HG02840 (cell line): ENCODE data around the gene MYOT.
"Not testable (repeated sequence)": the region's sequence is repeated elsewhere in the genome, so short reads cannot be mapped to it uniquely, and the experiment has no call there.

ENCODE experiments used
- ATAC-seq: cut with Tn5 transposase; IDR thresholded peaks from one replicate; pipeline ENCODE4 v1.9.1; 2021; ENCODE audit warnings: mild to moderate bottlenecking, moderate library complexity, moderate number of reproducible peaks; ENCODE audit not compliant: unreplicated experiment, low FRiP score

Gene MYOT

DNA sequence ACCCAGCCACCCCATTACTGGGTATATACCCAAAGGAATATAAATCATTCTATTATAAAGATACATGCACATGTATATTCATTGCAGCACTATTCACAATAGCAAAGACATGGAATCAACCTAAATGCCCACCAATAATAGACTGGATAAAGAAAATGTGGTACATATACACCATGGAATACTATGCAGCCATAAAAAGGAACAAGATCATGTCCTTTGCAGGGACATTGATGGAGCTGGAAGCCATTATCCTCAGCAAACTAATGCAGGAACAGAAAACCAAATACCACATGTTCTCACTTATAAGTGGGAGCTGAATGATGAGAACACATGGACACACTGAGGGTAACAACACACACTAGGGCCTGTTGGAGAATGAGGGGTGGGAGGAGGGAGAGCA is 14.5 kb upstream of the MYOT start:
- ATAC-seq: not testable (repeated sequence)

DNA sequence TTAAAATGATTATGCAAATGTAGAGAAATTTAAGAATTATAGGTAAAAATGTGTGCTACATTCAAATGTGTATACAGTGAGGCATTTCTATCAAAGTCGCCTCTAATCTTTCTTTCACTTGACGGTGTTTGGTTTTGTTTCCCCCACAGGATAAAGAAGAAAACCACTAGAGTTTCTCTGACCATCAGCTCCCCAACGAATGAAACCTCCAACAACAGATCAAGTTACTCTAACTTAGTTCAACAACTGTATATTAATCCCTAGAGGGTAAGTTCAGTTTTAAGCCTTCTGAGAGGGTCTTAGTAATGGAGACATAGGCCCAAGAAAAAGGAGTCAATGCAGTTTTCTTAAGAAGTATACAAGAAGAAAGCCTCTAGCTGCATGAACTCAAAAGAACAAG is 11.5 kb upstream of the MYOT start:
- ATAC-seq: no peak

DNA sequence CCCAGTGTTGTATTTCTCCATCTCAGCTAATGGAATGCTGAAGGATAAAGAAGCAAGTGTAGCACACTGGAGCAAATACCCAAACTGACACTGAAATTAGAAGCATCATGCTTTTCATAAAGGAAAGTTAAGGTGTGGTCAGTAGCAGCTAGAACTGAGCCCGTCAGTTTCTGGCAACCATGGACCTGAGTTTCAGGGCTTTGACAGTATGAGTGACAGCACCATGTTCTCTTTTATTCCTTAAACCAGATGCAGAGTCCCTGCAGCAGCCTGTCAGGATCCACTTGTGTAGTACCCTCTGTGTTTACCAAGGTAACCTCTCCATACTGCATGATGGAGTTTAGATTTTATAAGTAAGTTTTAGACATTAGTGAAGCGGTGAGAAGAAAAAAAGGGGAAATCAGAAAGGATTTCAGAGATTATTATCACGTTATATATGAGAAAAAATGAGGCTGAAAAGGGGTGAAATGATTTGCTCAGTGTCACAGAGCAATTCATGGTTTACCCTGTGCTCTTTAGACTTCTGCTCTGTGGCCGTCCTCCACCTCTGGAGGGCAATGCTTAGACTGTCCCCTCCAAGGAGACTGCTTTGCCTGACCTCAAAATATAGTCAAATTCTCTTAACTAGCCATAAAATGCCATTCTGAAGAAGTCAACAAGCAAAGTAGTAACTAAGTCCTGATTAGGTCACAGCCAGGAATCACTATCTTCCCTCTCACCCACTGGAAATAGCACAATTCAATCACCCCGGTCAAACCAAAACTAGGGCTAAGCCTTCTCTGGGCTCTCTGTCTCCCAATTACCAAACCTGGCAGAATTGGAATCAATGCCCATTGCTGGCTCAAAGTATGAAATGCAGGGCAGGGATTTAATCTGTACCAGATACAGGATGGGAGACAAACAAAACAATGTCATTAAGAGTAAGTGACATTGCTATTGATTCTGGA is 10.5 kb upstream of the MYOT start:
- ATAC-seq: no peak

DNA sequence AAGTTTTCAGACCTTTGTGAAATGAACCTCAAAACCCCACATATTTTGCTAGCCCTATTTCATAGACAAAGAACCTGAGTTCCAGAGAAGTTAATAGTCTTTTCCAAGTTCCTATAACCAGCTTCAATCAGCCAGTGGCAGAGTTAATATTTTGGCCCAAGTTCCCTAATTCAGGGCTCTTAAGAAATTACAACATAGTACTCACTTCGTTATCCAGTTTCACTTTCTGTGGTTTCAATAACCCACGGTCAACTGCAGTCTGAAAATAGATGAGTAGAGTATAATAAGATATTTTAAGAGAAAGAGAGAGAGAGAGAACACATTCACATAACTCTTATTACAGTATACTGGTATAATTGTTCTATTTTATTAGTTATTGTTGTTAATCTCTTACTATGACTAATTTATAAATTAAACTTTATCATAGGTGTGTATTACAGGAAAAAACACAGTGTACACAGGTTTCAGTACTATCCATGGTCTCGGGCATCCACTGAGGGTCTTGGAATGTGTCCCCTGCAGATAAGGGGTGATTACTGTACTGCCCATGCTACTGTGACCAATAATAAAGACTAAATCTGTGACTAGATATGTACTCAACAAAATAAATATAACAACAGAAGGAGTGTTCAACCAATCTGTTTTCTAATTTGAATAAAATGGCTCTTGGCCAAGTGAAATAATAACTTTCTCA is 9.3 kb upstream of the MYOT start:
- no peak for ATAC-seq

DNA sequence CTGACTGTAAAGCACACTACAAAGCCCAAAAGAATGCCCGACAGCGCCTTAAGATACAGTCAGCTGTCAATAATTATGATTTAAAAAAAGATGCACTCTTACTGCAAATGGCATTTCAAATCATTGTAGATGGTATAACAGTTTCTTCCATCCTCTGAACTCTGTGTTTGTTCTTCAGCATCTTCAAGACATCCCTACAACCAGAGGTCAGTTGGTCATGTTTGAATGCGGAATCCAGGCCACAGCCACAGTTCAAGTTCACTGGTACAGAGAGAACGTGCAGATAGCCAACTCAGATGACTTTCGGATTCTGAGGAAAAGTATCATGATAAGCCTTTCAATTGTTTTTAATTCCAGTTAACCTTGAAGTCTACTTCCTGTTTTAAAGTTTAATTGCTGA is 8.7 kb upstream of the MYOT start:
- no peak for ATAC-seq

DNA sequence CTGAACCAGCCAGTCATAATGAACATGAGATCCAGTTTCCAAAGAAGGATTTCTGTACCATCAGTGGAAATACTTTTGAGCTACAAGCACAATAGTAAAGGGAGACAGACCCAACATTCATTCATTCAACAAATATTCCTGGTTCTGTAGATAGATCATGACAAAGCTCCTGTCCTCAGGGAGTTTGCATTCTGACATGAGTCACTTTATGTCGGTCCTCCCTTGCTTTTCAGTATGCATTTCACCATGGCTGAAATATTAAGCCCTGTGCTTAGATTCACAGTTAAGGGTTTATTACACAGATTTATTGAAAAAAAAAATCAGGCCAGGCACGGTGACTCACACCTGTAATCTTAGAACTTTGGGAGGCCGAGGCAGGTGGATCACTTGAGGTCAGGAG is 5.4 kb upstream of the MYOT start:
- ATAC-seq: no peak

DNA sequence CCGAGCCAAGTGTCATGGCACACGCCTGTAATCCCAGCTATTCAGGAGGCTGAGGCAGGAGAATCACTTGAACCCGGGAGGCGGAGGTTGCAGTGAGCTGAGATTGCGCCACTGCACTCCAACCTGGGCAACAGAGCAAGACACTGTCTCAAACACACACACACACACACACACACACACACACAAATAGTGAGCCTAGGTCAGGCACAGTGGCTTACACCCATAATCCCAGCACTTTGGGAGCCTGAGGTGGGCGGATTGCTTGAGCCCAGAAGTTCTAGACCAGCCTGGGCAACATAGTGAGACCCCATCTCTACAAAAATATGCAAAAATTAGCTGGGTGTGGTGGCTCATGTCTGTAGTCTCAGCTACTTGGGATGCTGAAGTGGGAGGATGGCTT is 4.0 kb upstream of the MYOT start:
- ATAC-seq: not testable (repeated sequence)

DNA sequence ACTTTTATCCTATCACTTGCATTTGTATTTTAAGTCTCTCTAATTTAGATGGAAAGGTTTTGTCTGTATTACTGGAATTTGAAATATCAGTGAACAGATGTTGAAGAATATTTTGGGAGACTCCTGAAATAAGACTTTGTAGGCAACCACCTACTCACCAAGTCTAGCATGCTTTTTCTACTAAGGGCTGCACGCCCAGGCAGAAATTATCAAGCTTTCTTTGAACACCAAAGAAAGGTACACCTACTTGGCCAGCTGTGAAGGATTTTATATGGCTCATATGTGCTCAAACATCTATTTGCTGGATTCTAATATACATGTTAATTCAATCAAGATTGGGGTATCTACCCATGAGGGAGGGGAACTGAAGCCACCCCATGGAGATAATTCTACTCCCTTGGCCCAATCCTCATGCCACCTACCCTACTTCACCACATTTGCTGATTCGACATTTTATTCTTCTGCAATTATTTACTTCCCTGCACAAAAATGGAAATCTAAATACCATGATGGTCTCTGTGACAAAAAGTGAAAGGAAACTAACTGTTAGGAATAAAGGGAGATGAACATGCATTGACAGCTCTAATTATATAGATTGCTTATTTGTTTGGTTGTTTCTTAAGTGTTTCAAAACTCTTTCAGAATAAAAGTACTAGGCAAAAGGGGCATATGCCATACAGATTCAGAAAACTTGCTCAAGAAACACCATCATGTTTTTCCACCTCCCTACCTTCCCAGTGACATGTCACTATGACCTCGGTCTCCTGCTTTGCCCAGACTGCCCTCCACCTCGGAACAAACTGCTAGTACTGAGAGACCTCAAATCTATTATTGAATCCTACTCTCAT is 895 bp upstream of the MYOT start:
- ATAC-seq: no peak

DNA sequence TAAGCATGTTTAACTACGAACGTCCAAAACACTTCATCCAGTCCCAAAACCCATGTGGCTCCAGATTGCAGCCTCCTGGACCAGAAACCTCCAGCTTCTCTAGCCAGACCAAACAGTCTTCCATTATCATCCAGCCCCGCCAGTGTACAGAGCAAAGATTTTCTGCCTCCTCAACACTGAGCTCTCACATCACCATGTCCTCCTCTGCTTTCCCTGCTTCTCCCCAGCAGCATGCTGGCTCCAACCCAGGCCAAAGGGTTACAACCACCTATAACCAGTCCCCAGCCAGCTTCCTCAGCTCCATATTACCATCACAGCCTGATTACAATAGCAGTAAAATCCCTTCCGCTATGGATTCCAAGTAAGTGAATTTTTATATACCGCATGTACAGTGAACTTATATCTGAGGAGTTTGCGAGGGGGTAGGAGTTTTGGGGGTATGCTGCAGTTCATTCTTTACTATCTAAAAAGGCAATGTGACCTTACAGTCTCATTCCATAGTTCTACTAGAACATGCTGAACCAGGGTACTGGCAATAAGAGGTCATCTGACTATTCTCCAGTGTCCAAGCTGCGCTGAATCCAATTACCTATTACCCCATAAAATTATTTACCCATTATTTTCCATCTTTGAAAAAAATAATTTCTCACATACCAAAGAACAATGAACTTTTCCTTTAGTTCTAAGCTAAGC is 3.1 kb downstream of the MYOT start:
- no peak for ATAC-seq

DNA sequence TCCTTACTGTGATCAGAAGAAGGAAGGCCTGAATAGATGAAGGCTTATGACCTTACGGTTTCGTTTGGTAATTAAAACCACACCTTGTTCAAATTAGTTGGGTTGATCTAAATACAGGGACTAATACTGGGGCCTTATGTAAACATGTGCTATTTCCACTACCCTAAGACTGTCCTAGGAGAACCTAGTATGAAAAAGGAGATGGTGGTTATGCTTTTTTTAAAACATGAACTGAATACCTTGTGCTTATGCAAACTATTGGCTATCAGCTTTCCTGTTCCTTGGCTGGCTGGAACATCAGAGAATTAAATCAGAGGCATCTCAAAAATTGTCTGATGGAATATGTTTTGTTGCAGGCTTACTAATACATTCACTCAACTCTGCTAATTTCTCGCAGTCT is 3.9 kb downstream of the MYOT start:
- ATAC-seq: no peak

DNA sequence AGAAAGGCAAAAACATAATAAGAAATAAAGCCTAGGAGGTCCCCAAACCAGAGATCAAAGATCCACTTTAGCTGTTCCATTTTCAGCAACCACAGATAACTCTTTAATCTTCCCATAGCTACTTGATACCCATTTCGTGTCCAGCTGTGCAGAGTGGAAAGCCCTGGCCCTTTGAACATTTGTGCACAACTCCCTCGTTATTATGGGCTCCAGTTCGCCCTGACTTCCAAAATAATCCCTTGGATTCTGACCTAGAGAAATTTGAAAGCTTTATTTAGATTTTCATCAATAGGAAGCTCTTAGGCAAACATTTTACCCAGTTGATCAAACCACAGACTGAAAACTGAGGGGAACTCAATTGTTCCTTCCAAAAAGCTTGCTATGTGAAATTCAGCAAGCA is 4.8 kb downstream of the MYOT start:
- no peak for ATAC-seq

DNA sequence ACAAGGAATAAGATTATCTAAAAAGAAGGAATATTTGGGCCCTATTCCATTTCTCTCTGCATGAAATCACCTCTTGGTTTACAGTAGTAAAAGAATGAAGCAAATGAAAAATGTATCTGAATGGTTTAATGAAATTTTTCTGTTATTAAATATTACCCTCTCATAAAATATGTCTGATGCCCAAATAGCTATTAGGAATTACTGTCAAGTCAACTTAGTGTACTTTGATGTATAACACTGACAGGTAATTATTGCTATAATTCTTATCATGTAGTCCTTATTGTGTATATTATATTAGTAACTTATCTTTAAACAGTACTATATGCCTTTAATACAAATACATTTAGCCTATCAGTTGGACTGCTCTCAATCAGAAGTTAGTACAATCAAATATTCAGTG is 8.4 kb downstream of the MYOT start:
- no peak for ATAC-seq

DNA sequence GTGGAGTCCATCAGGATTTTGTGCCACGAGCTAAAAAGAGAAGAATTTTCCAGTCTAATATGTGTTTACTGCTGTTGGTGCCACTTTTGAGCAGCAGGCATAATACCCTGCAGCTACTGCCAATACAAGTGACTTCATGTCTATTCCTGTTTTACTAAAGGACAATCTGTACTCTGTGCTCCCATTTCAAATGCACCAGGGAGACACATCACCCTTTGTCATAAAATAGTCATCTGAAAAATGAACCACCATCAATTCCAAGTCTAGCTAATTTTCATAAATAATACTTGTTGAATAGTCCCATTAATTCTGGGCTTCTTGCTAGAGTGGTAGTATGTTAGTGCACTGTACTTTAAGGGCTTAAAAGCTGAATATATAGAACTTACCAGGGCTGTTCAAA is 12.7 kb downstream of the MYOT start:
- ATAC-seq: no peak

DNA sequence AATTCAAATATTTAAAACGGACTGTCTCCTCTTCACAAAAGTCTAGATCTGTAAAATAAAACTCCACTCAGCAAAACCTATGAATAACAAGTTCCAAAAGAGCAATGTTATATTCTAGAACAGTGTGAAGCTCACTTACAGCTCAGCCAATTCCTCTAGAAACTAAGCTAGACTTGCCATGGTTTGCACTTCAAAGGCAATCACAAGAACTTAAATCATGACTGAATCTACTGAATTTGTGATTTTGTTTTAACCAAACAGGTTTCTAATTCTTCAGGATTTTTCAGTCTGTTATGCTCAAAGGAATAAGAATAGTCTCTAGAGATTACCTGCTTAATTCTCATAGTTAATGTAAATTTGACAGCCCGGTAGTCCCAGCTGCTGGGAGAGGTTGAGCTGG is 20.2 kb downstream of the MYOT start:
- ATAC-seq: no peak

DNA sequence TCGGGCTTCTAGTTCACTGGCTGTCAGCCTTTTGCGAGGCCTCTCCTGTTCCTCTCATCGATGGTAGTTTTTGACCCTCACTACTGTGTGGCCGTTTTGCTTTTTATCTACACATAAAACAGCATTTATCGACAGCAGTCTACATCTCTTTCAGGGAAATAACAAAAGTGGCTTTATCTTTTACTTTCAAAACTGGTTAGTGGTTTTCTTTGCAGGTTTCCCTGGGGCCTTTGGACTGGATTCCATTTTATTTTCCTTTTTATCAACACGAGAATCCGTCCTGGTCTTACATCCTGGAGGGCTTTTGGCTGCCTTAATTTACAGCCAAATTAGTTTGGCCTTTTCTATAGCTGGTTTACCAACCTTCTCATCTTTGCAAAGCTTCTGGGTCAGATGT is 20.8 kb downstream of the MYOT start:
- ATAC-seq: no peak

DNA sequence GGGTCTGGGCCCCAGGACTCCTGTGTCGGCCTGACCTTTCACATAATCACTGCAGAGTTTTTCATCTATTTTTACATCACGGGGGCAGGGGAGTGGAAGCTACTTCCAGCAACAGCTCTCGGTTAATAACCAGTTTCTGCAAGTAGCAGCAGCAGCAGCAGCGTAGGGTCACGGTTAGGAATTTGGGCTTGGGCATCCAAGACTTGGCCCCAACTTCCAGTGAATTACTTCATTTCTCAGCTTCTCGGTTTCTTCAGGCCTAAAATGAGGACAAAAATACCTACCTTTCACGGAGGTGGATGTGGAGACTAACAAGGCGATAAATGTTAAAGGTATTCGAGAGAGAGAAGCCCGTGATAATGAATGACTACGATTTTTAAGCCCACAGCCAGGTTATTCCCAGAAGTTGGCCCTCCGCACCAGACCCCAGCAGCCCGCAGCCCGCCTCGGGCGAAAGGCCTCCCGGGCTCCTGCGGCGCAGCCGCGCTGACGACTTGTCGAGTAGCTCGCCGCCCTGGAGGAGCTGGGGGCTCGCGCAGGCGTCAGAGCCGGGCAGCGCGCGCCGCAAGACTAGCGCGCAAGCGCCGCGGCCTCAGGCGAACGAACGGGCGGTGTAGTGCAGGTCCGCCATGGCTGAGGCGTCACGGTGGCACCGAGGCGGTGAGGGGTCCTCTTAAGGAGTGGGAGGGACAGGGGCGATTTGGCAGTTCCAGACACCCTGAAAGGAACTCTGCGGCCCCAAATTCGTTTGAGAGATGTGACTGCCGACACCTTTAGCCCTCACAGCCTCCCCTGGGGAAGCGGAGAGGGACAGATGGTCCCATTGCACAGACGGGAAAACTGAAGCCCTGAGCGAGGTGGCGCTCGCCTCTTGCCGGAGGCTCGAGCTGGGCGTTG is 21.5 kb downstream of the MYOT start, which contains the start of gene PKD2L2:
Gene PKD2L2, plus strand, starts transcription at position 595 of the 897 bp plus-strand sequence. Its CDS starts 35 bp downstream, at position 630.
- peak; percentile 89 for ATAC-seq

DNA sequence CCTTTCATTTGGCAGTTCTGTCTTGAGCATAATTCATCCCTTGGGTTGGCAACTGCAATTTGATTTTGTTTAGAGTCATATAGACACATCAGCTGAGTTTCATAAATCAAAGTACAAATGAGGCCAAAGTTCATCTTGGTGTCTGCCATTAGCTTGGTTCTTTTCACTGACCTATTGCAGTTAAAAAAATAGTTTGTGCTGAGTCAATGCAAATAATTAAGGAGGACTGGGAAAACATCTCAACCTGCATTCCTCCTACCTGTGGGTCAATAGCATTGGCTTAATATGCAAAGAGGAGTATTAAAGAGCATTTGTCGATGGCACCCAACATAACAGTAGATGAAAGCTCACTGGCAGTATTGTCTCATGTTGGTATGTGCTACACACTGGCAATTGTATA is 23.2 kb downstream of the MYOT start:
- no peak for ATAC-seq

DNA sequence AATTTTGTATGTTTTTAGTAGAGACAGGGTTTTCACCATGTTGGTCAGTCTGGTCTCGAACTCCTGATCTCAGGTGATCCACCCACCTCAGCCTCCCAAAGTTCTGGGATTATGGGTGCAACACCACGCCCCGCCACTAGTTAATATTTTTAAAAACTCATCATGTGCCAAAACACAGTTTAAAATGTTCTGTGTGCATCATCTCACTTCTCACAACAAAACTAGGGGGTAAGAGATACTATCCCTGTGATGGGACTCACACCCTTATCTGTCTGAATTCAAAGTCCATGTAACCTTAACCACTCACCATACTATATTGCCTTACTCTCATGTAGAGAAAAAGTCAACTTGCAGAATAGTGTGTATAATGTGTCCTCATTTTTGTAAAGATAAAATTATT is 24.2 kb downstream of the MYOT start:
- ATAC-seq: no peak

DNA sequence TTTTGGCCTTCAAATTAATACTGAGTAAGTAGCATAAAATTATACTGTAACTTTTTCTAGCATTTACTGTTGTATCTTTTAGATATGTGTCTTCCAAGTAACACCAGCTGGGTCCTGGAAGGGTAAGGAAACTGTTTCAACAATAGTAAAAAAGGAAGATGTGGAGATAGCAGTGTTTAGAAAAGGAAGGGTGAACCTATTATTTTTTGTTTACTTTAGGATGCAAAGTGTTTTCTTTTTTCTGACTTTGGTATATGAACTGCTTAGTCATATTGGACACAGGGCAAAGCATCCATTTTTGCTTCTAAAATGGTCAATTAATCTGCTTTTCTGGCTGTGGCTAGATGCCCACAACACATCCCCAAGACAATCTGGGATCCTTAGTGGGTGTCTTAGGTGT is 26.9 kb downstream of the MYOT start:
- ATAC-seq: no peak
